DMS114 treated with DMSO at 0.1 percent for 48 hours (cell line): ENCODE data around the gene EFHC1.

ENCODE experiments used
- DNase-seq: peaks from one replicate; lab custom pipeline; 2025; ENCODE audit not compliant: unreplicated experiment; lab: John Stamatoyannopoulos, UW

The EFHC1 gene

DNA sequence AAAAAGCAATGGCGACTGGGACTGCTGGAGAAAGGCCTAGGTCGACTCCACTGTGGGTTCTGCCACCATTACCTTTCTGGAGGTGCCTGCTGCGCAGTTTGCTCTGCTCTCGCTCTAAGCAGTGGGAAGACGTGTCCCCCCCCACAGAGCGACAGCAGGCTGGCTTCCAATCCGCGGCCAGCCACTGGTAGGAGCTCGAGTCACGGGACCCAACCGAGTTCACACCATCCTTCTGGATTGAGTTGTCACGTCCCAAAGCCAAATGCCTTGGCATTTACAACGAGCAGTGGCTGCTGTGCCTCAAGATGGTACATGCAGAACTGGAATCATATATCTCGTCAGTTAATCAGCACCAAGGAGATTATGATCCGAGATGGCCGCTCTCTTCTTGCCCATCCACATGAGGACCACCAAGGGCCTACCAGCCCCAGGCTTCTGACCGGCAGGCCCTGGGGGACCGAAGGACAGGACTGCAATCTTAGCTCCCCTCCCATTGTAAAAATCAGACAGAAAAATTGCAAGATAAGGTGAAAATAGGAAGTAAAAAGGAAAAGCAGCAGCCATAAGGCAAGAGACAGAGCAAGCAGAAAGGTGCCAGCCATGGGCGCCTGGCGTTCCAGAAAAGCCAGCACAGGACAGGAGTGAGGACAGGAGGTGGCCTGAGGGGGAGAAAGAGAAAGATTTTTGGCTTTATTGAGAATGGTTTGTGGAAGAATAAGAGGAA is 82.3 kb downstream of the EFHC1 start:
- no peak for DNase-seq

DNA sequence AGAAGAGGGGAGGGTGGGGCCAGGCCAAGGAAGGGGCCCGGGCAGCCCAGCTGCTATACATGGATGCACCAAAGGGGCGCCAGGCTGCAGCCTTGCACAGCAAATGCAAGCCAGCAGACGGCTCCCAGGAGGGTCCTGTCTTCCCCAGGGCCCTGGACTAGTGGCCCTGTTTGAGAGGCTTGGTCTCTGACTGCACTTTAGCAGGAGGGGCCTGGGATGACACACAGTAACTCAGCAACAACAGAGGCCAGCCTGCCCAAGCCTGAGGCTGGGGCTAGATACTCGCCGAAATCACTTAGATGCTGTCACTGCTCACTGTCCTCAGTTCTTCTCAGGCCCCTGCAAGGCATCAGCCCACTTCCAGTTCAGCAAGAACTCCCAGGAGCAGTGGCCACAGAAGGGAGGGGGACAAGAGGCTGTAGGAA is 83.2 kb downstream of the EFHC1 start:
- no peak for DNase-seq

DNA sequence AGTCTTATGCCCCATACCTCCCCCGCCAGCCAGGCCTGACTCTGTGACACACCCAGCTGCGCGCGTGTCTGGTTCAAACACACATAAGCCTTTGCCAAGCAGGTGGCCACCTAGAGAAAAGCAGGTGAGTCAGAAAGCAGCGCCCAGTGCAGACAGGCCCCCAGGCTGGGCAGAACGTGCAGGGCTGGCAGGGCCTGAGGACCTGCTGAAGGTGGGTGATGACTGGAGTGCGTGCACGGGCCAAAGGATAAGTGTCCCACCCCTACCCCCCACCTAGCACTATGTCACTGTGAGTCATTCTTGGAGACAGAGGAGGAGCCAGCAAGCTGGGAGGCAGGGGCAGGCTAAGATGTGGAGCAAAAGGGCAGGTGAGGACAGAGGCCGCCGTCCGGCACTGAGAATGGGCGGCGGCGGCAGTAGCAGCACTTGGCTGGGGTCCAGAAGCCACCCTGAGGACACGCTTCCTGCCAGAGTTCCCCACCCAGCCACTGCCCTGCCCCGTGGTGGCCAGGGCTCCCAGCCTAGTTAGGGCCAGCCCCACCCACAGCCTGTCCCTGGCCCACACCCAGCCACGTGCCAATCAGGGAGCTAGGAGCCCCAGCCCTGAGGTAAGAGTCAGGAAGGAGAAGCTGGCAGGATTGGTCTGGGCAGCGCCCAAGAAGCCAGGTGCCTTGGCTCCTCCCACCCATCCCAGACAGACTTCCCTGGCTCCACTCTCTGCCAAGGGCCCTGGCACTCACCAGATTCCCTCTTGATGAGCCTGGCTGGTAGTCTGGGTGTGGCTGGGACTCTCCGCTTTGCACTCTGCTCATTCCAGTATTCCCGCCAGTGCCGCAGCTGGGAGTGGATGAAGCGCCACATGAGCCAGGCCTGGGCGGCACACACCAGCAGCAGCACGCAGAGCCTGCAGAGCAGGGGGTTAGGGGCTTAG is 84.0 kb downstream of the EFHC1 start:
- DNase-seq: no peak

DNA sequence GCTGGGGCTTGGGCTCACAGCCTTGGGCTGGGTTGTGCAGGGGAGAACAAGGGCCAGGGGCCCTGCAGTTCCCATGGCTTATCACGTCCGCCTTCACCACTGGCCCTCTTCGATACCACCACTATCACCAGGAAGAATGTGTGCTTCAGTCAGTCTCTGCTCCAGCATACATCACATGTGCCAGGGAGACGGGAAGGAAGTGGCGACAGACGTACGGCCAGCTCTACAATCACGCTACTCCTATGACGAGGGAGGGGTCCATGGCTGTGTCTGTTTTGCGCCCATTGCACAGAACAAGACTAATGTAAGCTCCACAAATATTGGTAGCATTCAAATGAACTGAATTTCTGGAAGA is 84.6 kb downstream of the EFHC1 start:
- DNase-seq: no peak

DNA sequence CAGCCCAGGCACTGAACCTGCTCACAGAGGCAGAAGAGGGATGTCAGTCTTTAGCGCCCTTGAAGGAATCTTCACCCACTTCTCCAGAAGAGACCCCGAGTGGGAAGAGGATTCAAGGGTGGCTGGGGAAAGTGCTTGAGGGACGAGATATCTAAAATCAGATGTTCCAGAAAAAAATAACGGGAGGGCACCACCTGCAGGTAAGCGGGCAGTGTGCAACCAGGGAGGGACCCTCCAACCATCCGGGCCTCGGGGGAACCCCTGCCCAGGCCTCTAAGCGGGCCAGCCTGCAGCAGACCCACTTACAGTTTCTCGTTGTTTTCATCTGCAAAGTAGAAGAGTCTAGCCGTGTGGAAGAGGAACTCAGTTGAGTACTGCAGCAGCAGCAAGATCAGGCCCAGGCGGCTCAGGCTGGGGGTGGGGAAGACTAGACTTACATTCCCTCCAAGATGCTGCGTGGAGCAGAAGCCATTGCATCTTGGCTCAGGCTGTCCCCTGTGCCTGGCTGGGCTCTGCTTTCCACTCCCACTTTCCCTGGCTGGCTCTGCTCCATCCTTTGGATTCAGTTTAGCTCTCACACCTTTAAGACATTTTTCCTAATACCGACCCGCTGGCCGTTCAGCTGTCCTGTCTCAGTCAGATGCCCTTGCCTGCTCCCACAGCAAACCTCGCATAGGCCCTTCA is 85.7 kb downstream of the EFHC1 start:
- no peak for DNase-seq

GRCh38 chr6:52506476-52506875 is 86.3 kb downstream of the EFHC1 start:
- no peak for DNase-seq

DNA sequence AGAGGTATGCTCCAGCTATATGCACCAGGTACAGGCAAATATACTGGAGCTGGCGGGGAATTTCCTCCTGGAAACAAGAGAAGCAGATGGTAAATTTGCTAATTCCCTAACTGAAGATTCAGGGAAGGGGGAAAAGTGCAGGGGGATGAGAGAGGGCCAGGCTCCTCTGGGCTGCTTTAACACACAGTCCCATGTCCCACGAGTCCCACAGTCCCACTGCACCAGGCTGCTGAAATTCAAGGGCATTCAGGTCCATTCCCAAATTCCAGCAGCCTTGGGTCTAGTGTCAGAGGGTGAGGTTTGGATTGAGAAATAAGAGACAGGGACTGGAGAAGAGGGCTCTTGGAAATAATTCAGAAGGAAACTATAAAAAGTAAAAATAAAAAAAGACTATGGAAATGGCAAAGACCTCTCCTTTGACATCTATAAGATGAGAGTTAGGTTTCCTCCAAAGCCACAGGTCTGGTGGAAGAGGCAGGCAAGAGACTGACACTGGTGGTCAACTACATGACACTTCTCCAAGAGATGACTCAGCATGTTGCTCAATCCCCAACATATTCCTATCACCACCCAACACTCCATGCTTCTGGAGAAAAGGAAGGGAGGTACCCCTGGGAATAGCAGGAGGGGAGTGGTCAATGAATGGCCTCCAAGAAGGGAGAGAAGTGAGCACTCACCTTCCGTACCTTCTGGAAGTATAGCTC is 87.6 kb downstream of the EFHC1 start:
- DNase-seq: no peak

- DNase-seq: no peak
These were observed 88.2 kb downstream of the EFHC1 start for GRCh38 chr6:52508261-52508739.

DNA sequence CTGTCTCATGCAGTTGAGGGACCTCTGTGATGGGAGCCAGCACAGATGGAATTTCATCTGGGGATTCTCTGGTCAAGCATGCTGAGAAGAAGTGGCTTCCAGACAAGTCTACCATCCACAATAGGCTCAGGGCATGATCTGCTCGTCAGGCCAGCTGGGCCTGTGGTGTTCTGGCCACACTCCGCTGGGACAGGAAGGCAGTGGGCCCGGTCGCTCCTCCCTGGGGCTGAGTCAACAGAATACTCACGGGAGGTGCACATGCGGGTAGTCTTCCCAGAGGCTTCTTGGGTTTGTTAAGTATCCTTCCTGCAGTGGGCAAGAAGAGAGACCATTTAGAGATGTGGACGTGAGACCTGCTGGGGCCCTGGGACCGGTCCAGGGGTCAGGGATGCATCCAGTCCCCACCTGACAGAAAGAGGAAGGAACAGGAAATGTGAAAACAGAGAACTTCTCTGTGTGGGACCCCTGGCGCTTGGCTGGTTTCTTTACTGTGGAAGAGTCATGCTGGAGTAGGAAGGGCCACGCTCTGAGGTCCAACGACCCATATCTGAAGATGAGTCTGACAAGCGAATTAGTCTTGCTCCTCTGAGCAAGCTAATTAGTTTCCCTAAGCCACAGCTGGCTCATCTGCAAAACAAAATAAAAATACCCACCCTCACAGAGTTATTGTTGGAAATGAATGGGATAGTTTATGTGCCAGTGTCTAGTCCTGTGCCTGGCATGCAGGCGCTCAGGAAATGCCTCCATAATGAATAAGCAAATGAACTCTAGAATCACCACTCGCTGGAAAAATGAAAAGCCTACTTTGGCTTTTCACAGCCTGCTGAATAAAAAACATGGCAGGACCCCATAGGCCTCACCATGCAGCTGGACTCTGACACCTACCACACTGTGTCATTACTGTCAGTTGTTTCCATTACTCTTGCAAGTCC is 89.4 kb downstream of the EFHC1 start:
- DNase-seq: no peak

DNA sequence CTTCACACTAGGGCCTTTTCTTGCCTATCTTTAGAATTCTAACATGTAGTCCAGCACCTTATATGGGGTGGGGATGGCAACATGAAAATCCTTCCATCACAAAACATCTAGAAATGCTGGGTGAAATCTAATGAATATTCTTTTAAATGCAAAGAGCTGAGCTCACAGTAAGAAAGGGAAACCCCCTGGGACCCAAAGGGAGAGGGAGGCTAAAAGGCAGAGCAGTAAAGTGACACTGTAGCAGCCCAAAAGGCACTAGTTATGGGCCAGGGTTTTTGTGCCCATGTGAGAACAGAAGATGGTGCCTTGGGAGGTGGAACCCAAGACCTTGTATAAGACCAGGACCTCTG is 90.0 kb downstream of the EFHC1 start:
- DNase-seq: no peak

DNA sequence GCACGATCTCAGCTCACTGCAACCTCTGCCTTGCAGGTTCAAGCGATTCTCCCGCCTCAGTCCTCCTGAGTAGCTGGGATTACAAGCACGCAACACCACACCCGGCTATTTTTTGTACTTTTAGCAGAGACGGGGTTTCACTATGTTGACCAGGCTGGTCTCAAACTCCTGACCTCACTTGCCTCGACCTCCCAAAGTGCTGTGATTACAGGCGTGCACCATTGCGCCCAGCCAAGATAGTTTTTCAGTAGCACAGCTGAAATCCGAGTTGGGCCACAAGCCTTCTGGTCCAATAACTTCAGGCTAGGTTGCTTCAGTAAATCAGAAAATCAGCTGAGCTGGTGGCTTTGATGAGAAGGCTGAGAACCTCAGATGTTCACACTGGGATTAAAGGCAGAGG is 91.0 kb downstream of the EFHC1 start:
- DNase-seq: no peak

- no peak for DNase-seq
These were observed 91.5 kb downstream of the EFHC1 start for GRCh38 chr6:52511572-52512151.

GRCh38 chr6:52512199-52512598 is 92.1 kb downstream of the EFHC1 start:
- no peak for DNase-seq

- DNase-seq: no peak
These were observed 93.3 kb downstream of the EFHC1 start for GRCh38 chr6:52513464-52513863.

DNA sequence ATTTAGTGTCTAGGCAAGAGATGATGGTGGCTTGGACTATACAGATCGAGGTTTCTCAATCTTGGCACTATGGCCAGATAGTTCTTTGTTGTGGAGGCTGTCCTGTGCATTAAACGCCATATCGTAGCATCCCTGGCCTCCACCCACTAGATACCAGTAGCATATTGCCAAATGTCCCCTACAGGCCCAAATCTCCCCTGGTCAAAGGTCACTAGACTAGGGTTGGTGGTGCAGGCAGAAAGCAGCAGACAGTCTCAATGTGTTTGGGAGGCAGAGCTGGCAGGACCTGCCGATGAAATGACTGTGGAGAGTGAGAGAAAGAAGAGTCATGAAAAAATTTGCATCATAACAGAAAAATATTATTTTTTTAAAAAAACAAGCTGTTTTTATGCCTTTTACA is 93.8 kb downstream of the EFHC1 start:
- no peak for DNase-seq

DNA sequence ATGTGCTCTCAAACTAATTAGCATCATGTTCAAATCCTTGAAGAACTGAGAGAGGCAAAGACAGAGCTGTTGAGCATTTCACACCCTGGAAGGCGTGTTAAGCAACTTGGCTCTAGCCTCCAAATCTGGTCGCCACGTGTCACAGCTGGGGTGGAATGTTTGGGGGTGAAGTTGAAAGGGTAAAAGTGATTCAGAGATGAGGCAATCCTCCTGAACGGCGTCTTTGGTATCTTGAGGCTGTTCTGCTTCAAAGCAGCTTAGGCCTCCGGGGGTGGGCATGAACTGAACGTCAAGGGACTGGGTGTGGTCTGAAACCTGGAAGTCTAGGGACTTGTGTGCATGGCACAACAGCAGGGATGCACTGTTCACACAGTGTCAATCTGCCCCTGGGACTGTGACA is 94.4 kb downstream of the EFHC1 start:
- DNase-seq: no peak

GRCh38 chr6:52515219-52515960 is 95.2 kb downstream of the EFHC1 start:
- DNase-seq: no peak

- no peak for DNase-seq
These were observed 96.1 kb downstream of the EFHC1 start for GRCh38 chr6:52516269-52516668.

- DNase-seq: no peak
These were observed 96.8 kb downstream of the EFHC1 start for GRCh38 chr6:52516943-52517342.
